ENCODE results near the gene TMEM253. TPM values are rescaled to one million over a fixed set of nuclear protein-coding genes. Genes with fewer than 3 reads are reported as not detected.

The TMEM253 gene
- total RNA-seq, 1 experiment from 2014 or later, result not detected

Other genes with a start within 250 kb of the TMEM253 start
- gene RNASE3, start 209.7 kb upstream of the TMEM253 start, total RNA-seq (2014; rRNA removed; shearing (Covaris generic)), result not detected in 2 replicates
- gene RNASE2, start 145.6 kb upstream of the TMEM253 start, total RNA-seq (2014; rRNA removed; shearing (Covaris generic)), result not detected in 2 replicates
- 52.9 and 72.0 TPM in 2 replicates for gene METTL17, start 111.1 kb upstream of the TMEM253 start, total RNA-seq (2014; rRNA removed; shearing (Covaris generic))
- 0.12 TPM in 1 of 2 replicates, not detected in the other for gene SLC39A2, start 101.8 kb upstream of the TMEM253 start, total RNA-seq (2014; rRNA removed; shearing (Covaris generic))
- gene NDRG2, start 76.0 kb upstream of the TMEM253 start, total RNA-seq (2014; rRNA removed; shearing (Covaris generic)), result 0.96 and 2.1 TPM in 2 replicates
- gene TPPP2, start 70.8 kb upstream of the TMEM253 start, total RNA-seq (2014; rRNA removed; shearing (Covaris generic)), result not detected in 2 replicates
- gene RNASE13, start 66.3 kb upstream of the TMEM253 start, total RNA-seq (2014; rRNA removed; shearing (Covaris generic)), result not detected in 2 replicates
- not detected in 2 replicates for gene RNASE7, start 58.7 kb upstream of the TMEM253 start, total RNA-seq (2014; rRNA removed; shearing (Covaris generic))
- not detected in 2 replicates for gene RNASE8, start 43.2 kb upstream of the TMEM253 start, total RNA-seq (2014; rRNA removed; shearing (Covaris generic))
- gene ARHGEF40, start 30.8 kb upstream of the TMEM253 start, total RNA-seq (2014; rRNA removed; shearing (Covaris generic)), result 26.0 and 38.4 TPM in 2 replicates
- 2.9 and 4.2 TPM in 2 replicates for gene ZNF219, start 2.4 kb upstream of the TMEM253 start, total RNA-seq (2014; rRNA removed; shearing (Covaris generic))
- not detected in 2 replicates for gene OR5AU1, start 55.0 kb downstream of the TMEM253 start, total RNA-seq (2014; rRNA removed; shearing (Covaris generic))
- gene HNRNPC, start 168.4 kb downstream of the TMEM253 start, total RNA-seq (2014; rRNA removed; shearing (Covaris generic)), result 559 and 723 TPM in 2 replicates
- gene RPGRIP1, start 179.0 kb downstream of the TMEM253 start, total RNA-seq (2014; rRNA removed; shearing (Covaris generic)), result 0.12 TPM in 1 of 2 replicates, not detected in the other

Measured in RPMI7951 (cell line).